DMS114 treated with DMSO at 0.1 percent for 48 hours (cell line): Measurements from ENCODE around the gene POC1A.

ENCODE experiments used
- DNase-seq: peaks from one replicate; lab custom pipeline; 2025; ENCODE audit not compliant: unreplicated experiment; lab: John Stamatoyannopoulos, UW

Gene POC1A

DNA sequence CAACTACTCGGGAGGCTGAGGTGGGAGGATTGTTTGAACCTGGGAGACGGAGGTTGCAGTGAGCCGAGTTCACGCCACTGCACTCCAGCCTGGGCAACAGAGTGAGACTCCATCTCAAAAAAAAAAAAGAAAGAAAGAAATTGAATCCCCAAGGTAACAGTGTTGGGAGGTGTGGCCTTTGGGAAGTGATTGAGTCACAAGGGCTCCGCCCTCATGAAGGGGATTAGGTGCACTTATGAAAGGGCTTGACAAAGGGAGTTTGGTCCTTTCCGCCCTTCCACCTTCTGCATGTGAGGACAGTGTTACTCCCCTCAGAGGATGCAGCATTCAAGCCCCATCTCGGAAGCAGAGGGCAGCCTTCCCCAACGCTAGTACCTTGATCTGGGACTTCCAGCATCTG, 21.3 kb downstream of the POC1A start:
- DNase-seq, result no peak

DNA sequence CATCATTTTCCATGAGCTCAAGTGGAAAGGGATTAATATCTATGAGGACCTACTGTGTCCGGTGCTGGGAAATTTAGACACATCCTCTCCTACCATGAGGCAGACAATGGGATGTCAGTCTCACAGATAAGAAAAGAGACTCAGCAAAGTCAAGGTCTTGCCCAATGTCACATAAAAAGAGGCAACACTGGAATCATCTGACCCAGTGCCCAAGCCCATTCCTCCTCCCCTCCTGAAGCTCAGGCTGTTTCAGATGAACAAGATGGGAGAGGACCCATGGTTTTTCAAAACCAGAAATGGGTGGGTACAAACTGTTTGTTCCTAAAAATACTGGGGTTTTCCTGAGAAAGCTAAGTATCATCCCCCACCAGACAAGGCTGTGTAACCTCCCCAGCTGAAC, 22.2 kb downstream of the POC1A start:
- DNase-seq, result no peak

DNA sequence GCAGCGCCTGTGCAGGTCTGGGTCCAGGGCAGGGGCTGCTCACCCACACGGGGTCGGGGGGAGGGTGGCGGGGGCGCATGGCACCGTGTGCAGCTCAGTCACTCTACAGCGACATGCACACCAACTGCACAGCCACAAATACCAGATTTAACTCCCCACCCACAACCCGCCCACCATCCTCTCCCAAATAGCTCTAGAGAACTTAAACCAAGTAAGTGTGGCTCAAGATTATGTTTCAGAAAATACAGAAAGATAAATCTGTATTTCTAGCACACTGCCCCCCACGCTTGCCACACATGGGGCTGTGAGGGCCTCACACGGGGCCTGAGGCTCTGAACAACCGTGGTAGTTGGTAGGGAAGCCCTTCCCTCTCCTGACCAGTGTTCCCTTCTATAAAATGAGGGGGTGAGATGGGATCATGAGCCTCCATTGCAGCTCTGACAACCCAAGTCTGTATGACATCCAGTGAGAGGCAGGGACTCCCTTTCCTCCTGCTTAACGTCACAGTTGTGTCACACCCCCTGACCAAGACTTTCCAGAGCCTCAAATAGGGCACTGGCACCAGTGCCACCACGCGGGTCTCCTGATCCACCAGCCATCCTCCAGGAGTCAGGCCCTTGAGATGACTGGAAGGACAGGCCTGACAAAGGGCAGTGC, 23.1 kb downstream of the POC1A start:
- DNase-seq, result no peak

DNA sequence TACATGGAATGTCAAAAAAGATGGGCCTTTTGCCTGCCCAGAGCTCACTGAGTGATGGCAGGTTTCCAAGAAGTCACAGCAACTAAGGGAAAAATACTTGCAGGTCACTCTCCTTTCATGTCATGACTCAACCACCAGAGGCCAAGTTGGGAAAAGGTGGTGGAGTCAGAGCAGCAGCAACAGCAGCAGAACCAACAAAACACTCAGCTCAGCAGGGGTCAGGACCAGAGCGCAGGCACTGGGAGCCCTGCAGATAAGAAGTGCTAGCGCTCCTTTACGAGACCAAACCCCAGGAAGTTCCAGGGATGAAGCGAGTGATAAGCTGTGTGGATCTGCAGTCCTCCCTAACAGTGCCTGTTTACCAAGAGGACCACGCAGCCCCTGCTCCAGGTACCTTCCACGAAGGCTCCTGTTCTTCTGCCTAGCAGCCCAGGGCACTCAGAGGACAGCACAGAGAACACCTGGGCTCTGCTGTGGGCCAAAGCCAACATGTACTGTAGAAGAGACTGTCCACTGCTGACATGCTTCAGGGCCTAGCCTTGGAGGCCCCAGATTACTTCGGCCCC, 26.0 kb downstream of the POC1A start:
- no peak for DNase-seq

DNA sequence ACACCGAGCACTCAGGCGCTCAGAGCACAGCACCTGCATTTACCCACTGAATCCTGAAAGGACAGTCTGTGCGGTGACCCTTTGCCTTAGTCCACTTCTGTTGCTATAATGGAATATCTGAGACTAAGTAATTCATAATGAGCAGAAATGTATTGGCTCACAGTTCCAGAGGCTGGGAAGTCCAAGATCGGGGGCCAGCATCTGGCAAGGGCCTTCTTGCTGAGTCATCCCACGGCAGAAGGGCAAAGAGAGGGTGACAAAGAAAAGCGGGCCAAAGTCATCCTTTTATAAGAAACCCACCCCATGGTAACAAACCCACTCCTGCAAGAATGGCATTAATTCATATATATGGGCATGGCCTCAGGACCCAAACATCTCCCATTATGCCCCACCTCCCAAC, 27.7 kb downstream of the POC1A start:
- DNase-seq, result no peak

DNA sequence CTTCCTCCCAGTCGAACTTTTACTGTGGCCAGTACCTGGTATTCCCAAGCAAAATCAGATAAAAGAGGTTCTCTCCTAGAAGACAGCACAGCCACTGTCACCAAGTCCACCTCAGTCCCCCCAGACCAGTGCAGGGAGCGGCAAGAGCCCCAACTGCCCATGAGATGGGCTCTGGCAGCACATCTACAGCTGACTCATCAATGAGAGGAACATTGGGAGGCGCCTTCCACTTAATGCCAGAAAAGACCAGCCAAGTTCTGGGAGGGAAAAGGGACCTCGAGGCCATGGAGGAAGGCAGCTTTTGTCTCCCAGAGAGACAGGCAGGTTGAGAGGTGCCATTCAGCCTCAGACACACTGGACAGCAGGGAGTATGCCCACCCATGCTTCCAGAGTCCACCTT, 28.2 kb downstream of the POC1A start:
- DNase-seq, result no peak

DNA sequence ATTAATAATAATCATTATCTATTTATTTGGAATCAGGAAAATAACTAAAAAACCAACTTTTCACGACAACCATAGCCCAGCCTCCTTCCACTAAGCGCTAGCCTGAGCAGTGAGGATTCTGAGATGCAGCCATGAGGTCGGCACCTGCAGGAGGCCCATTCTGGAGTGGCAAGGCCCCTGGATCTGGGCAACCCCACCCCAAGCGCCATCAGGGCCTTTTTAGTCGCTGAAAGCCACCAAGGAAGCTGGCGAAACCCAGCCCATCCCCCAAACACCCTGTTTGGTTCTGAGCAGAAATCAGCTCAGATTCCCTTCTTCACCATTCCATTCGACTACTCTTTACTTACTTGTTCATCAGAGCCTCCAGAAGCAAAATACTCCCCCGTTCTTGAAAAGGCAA, 29.5 kb downstream of the POC1A start:
- no peak for DNase-seq

DNA sequence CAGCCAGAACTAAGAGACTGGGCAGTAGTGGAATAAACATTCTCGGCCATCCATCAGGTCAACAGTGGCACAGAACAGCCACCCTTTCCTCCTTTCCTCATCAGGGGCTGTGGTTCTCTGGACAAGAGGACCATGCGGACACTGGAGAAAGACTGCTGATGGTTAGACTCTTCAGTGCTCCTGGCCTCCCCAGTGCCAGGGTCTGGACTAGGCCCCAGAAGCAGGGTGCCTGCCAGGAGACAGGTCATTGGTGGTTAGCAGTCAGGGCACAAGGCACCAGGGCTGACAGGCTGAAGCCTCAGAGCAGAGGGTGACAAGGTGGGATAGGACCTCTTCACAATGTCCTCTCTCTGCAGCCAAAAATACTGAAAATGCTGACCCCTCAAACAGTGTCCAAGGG, 30.1 kb downstream of the POC1A start:
- DNase-seq, result no peak

DNA sequence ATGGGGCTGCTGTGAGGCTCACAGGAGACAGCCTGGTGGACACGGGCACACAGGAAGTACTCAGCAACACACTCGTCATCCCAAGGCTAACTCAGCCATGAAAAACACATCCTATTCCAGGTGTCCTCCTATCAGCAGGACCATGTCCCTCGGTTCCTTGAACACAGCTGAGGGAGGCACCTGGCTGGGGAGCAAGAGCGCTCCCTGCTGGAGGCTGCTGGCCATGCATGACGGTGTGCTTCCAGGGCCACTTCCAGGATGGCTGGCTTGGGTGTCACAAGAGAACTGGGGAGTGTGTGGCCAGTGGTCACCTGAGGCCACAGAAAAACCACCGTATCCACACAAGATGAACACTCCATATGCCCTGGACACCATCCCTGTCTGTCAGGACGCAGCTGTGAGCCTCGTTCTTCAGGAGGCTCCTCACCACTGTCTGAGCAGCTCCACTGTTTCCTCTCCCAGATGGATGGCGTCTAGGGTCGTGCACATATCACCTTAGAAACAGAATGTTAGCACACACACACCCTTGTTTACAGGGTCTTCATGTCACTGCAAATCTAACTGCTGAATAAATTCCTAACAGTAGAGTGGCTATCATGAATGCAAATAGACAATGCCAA, 31.0 kb downstream of the POC1A start:
- no peak for DNase-seq

DNA sequence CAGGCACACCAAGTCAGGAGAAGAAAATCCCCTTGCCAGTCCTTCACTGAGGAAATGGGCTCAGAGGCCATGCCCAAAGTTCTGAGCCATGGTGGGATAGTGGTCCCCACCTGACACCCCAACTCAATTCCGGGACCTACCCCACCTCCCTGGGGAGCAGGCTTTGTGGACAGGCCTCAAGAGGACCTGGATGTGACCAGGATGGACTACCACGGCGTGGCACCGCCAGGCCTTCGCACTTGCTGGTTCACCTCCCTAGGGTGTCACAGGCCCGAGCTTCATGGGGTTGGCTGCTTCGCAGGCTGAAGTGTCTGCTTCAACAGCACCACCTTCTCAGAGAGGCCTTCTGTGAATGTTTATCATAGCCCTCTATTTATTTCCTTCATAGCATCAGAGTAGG, 31.7 kb downstream of the POC1A start:
- no peak for DNase-seq

DNA sequence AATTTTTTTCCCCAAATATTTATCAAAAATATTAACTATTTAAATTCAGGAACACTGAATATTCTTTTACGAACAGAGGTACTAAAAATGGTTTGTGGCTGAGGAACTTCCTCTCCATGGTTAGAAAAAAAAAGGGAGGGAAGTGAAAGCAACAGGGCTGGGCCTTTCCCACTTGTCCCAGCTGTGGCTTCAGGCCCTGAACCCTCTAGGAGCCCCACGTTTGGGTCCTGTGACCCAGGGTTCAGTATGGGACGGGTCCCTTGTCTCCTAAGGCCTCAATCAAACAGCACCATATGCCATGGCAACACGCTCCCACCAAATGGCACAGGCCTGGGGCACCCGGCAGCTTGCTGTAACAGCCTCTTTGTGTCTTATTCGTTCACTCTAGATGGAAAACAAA, 32.4 kb downstream of the POC1A start:
- no peak for DNase-seq

DNA sequence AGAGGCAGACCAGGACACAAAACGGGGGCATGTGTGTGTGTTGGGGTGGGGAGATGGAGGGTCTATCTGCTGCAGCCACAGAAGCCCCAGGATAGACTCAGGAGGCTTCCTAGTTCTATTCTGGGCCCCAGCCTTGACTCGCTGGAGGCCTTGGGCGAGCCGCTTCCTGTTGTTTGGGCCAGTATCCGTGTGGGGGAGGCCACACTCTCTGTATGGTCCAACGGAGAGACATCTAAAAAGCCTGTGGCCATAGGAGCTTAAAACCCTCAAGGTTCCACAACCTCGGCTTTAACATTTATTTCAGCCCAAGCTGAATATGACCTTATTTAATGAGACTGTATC, 32.8 kb downstream of the POC1A start:
- no peak for DNase-seq

DNA sequence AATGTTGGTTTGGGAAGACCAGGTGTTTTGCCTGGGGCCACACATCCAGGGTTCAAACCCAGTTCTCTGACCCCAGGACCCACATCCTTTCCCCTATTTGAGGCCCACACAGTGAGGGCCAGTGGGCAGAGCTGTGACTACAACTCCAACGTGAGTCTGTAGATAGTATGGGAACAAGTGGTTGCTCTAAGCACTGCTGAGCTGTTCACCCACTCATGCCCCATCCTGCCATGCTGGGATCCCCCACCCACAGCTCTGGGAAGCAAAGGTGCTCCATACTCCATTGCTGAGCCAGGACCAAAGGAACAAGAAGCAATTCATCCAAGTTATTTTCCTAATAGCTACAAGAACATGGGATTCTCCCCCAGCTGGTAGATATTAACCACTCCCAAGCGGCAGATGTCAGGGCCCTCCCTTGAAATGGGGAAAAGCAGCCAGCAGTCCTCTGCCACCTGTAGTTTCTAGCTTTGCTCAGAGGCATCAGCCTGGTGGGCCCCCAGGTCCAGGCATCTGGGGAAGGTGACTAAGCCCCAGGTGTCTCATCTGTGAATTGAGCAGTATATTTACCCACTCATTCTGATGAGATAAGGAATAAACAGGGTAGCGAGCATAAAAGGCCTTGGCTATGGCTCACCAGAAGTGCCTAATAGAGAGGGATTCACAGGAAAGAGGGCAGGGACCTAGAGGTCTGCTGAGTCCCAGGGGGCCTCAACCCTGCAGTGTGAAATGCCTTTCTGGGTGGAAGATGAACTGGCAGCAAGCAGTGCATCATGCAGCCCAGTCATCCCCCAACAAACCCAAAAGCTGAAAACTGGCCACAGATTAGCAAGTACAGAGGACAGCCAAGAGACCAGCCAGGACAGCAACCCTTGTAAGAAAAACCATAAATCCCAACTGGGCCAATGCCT, 33.4 kb downstream of the POC1A start:
- no peak for DNase-seq

DNA sequence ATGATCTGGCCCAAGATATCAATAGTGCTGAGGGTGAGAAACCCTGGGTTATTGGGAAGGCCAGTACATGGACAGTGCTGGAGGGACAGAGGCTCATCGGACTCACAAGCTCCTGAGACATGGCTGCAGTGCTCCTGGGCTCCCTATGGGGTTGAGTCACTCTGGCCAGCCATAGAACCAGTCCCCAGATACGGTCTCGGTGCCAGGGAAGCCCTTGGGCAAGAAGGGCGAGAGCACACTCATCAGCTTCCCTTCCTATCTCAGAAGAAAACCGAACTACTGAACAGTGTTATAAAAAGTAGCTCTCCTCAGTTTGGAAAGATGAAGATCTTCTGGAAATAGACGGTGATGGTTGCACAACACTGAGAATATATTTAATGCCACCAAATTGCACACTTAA, 34.4 kb downstream of the POC1A start:
- no peak for DNase-seq

DNA sequence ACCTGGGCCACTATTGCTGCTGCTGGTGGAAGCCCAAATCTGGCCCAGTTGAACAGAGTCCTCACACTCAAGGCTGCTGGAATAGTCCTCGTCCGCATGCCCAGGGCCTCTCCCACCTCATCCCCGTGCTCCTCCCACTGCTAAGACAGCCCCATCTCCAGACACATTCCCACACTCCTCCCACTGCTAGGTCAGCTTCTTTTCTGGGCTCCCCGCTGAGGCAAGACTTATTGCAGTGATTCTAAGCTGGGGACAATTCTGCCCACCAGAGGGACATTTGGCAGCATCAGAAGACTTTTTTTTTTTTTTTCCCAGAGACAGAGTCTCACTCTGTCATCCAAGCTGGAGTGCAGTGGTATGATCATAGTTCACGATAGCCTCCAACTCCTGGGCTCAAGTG, 35.1 kb downstream of the POC1A start:
- DNase-seq, result no peak

DNA sequence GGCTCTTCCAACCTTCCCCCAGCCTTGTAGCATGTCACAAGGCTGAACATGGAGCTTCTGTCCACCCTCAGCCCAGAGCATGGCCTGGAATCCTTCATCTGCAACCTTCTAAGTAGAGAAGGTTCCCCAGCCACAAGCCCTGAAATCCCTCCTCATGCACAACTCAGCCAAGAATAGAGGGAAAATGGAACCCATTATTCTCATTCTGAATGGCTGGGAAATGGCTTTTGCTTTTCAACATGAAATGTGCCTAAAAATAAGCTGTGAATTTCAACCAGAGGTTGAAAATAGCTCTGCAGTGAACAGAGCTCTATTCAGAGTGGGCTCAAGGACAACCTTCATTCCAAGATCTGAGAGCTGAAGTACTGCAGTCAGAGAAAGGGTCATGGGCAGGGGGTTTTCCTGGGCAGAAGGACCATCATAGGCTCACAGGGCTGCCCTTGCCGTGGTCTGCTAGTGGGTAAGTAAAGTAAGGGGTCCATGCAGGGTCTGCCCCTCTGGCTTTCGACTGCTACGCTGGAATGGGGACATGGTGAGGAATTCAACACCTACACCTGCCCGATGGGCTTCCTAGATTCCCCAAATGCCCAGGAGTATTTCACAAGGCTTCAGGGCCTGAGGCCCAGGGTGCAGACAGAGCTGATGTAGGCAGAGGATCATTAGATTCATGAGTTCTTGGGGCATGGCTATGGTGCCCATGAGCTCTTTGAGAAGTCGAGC, 35.9 kb downstream of the POC1A start:
- no peak for DNase-seq

DNA sequence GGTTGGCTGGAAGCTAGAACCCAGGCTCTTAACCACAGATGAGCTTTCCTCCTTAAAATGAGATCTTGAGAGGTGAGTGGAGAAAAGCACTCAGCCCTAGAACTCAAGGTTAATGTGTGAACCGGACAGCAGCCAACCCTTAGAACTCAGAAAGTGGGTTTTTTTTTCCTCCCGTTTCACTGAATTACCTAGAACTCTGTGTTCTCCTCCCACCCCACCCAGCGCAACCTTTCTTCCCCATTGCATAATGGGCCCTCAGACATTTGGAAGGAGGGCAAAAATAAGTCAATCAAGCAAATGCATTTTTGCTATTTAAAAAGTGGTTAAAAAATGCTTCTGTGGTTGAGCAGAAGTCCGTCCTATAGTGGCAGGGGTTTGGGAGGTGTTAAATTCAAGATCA, 36.7 kb downstream of the POC1A start:
- no peak for DNase-seq

DNA sequence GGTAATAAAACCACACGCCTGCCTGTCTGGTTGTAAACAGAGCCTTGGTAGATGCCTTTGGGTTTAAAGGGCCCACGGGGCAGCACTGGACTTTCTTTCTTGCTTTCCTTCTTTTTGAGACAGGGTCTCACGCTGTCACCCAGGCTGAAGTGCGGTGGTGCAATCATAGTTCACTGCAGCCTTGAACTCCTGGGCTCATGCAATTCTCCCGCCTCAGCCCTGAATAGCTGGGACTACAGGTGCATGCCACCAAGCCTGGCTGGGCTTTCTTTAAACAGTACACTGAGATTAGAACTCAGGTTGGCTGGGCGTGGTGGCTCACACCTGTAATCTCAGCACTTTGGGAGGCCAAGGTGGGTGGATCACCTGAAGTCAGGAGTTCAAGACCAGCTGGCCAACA, 42.2 kb downstream of the POC1A start:
- no peak for DNase-seq

DNA sequence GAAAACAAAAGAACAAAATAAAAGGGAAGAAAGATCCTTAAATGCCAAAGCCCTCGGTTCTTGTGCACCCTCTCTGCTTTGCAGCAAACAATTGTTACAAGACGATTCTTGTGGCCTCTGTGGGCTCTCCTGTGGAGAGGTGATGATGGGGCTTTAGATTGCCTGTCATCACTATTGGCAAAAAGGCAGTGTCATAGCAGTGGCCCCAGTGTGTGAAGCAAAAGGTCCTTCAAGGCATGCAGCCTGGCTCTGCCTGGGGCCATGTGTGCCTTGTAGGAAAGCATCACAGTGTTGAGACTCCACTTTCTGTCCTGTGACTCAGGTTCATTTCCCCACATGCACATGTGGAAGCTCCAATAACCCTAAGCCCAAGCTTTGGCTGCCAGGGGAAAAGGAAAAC, 43.7 kb downstream of the POC1A start:
- no peak for DNase-seq

DNA sequence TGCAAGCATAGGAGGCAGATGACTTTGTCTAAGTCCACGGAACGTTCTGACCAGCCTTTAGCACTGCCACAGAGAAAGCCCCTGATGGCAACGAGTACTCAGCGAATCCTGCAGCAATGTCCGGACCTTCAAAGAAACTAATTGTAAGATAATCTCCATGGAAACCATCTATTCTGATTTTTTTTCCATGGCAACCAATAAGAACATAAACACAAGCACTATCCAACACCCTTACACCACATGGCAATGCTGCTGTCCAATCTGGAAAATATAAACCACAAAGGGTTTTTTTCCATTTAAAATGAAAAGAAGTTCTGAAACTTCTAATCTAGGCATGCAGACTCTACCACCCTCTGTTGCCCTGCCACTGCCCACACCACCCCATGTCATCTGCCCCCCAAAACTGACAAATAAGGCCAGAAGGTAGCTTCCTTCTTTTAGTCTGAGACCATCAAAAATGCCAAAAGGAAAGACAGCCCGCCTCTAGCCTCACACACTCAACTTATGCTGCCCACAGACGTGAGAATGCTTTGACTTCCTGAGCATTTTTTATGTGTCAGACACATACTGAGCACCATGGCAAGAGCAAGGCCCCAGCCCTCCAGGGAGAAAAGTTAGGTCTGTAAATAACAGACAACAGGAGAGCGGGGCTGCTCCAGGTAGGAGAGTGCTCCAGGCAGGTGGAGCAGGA, 44.5 kb downstream of the POC1A start:
- DNase-seq, result no peak
